Trophoblast cell (in vitro differentiated cells and primary cell): ENCODE measurements around the gene CLNK.

Source experiments
- DNase-seq, 2 donors: peaks; one replicate each; pipeline ENCODE4 v3.0.0-alpha.2; 2016
- H2AFZ ChIP-seq: 2 replicates; pipeline ENCODE4 v1.6.1; 2013; ENCODE audit warnings: low read length, moderate library complexity, mild to moderate bottlenecking; ENCODE audit not compliant: insufficient read depth, poor library complexity
- H2AK5ac ChIP-seq: 2 replicates; pipeline ENCODE4 v1.6.1; 2013; ENCODE audit warnings: mild to moderate bottlenecking, low read length
- H2BK120ac ChIP-seq: 2 replicates; pipeline ENCODE4 v1.6.1; 2013; ENCODE audit warnings: low read length, mild to moderate bottlenecking, moderate library complexity; ENCODE audit not compliant: insufficient read depth, poor library complexity
- H2BK12ac ChIP-seq: 2 replicates; pipeline ENCODE4 v1.6.1; 2013; ENCODE audit warnings: mild to moderate bottlenecking, low read length, moderate library complexity
- H2BK5ac ChIP-seq: 2 replicates; pipeline ENCODE4 v1.6.1; 2013; ENCODE audit warnings: low read length, low read depth, moderate library complexity, mild to moderate bottlenecking; ENCODE audit not compliant: poor library complexity
- H3K14ac ChIP-seq: 2 replicates; pipeline ENCODE4 v1.6.1; 2013; ENCODE audit warnings: mild to moderate bottlenecking, low read length
- H3K18ac ChIP-seq: 2 replicates; pipeline ENCODE4 v1.6.1; 2013; ENCODE audit warnings: mild to moderate bottlenecking, low read length
- H3K23ac ChIP-seq: 2 replicates; pipeline ENCODE4 v1.6.1; 2013; ENCODE audit warnings: low read length
- H3K27ac ChIP-seq: 2 replicates; pipeline ENCODE4 v1.5.1; 2013; ENCODE audit warnings: low read depth, mild to moderate bottlenecking, inconsistent platforms, low read length, moderate library complexity
- H3K27me3 ChIP-seq: 2 replicates; pipeline ENCODE4 v1.6.1; 2013; ENCODE audit warnings: inconsistent platforms, mild to moderate bottlenecking, low read length, moderate library complexity; ENCODE audit not compliant: insufficient read depth
- H3K36me3 ChIP-seq, 2 experiments: 1 replicate in 1 of 2; 2 replicates in 1 of 2; pipeline ENCODE4 v1.6.1; 2013; ENCODE audit warnings: low read length in 2 of 2, mild to moderate bottlenecking in 2 of 2, moderate library complexity in 1 of 2; ENCODE audit not compliant: insufficient read depth in 2 of 2, control insufficient read depth in 1 of 2
- H3K4ac ChIP-seq: 2 replicates; pipeline ENCODE4 v1.6.1; 2013; ENCODE audit warnings: low read depth, mild to moderate bottlenecking, low read length, moderate library complexity
- H3K4me1 ChIP-seq, 2 experiments: 1 replicate in 1 of 2; 2 replicates in 1 of 2; pipeline ENCODE4 v1.6.1; 2013; ENCODE audit warnings: low read length in 2 of 2, mild to moderate bottlenecking in 2 of 2, moderate library complexity in 1 of 2; ENCODE audit not compliant: insufficient read depth in 2 of 2, control insufficient read depth in 1 of 2
- H3K4me2 ChIP-seq: 2 replicates; pipeline ENCODE4 v1.6.1; 2013; ENCODE audit warnings: inconsistent platforms, mild to moderate bottlenecking, low read length, moderate library complexity
- H3K4me3 ChIP-seq: 2 replicates; pipeline ENCODE4 v1.5.1; 2013; ENCODE audit warnings: mild to moderate bottlenecking, low read depth, low read length, inconsistent platforms
- H3K79me1 ChIP-seq: one replicate; pipeline ENCODE4 v1.6.1; 2013; ENCODE audit warnings: low read length
- H3K79me2 ChIP-seq: 2 replicates; pipeline ENCODE4 v1.6.1; 2013; ENCODE audit warnings: low read length, mild to moderate bottlenecking; ENCODE audit not compliant: control insufficient read depth, insufficient read depth, poor library complexity
- H3K9ac ChIP-seq: 2 replicates; pipeline ENCODE4 v1.6.1; 2013; ENCODE audit warnings: mild to moderate bottlenecking, low read length
- H3K9me3 ChIP-seq: 2 replicates; pipeline ENCODE4 v1.6.1; 2013; ENCODE audit warnings: low read depth, mild to moderate bottlenecking, control low read depth, inconsistent platforms, low read length; ENCODE audit not compliant: insufficient read depth
- H4K12ac ChIP-seq: 2 replicates; pipeline ENCODE4 v1.6.1; 2013; ENCODE audit warnings: low read depth, mild to moderate bottlenecking, low read length, moderate library complexity
- H4K8ac ChIP-seq: 2 replicates; pipeline ENCODE4 v1.6.1; 2013; ENCODE audit warnings: low read depth, mild to moderate bottlenecking, low read length, moderate library complexity
- H4K91ac ChIP-seq: one replicate; pipeline ENCODE4 v1.6.1; 2013; ENCODE audit warnings: low read depth, mild to moderate bottlenecking, low read length, moderate library complexity
- WGBS: extraction: QIAGEN DNeasy Blood & Tissue Kit; methylation state at CpG from one replicate; pipeline ENCODE4 v1.1.7; 2013; ENCODE audit warnings: missing lambda C conversion rate; ENCODE audit not compliant: insufficient read length, insufficient coverage; ENCODE audit errors: extremely low coverage; 5-methylcytosine and 5-hydroxymethylcytosine counted together

CLNK gene

GRCh38 chr4:10442976-10443375, 241.6 kb downstream of the CLNK start:
- Histone ChIP-seq H2BK5ac (no peak overlapping the region), H4K8ac (no peak overlapping the region), H3K27ac (no peak overlapping the region), H3K4ac (no peak overlapping the region), H3K14ac (no peak overlapping the region), H3K18ac (no peak overlapping the region), H2BK12ac (no peak overlapping the region), H3K23ac (no peak overlapping the region), H2BK120ac (no peak overlapping the region), H2AFZ (no peak overlapping the region), H3K79me1 (no peaks in the 10 kb centered on the region), H3K4me2 (no peak overlapping the region), H3K9ac (no peak overlapping the region), H2AK5ac (no peak overlapping the region), H3K79me2 (no peaks in the 10 kb centered on the region), H3K4me1 (peaks cover 2 to 4% of the 10 kb centered on the region in 2 experiments), H4K91ac (no peak overlapping the region), H3K27me3 (no peaks in the 10 kb centered on the region), H3K4me3 (no peak overlapping the region), H3K9me3 (peaks cover 4% of the 10 kb centered on the region), H4K12ac (no peak overlapping the region), H3K36me3 (peaks cover 12 to 37% of the 10 kb centered on the region in 2 experiments)
- no peak for DNase-seq
- no CpG with 5 or more reads among the region's 5 CpGs for WGBS

DNA sequence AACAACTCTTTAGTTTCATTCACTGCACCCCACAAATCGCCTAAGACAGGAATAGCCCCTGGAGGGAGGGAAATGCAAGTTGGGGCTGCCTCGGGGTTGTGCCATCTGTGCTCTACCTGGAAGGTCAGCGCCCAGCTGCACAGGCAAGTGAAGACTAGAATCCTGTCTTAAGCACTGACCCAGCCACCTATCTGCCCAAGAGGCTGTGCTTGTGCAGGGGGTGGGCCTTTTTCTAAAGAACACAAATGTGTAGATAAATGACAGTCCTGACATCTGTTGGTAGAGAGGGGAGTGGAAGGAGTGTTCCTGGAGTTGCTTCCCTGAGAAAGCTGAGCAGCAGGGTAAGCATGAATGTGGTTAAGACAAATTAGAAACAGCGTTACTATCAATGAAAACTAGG, 243.1 kb downstream of the CLNK start:
- H2AK5ac ChIP-seq: no peak overlapping the region
- no peak overlapping the region for H4K91ac ChIP-seq
- no CpG with 5 or more reads among the region's 4 CpGs for WGBS
- no peak overlapping the region for H2AFZ ChIP-seq
- no peak overlapping the region for H2BK5ac ChIP-seq
- peaks cover 2% of the 10 kb centered on the region for H3K9me3 ChIP-seq
- H3K79me2 ChIP-seq: no peaks in the 10 kb centered on the region
- no peak overlapping the region for H3K4me2 ChIP-seq
- peaks cover 2 to 7% of the 10 kb centered on the region in 2 experiments for H3K4me1 ChIP-seq
- H3K79me1 ChIP-seq: peaks cover 2% of the 10 kb centered on the region
- no peak overlapping the region for H4K8ac ChIP-seq
- no peak for DNase-seq
- H2BK12ac ChIP-seq: no peak overlapping the region
- H3K23ac ChIP-seq: no peak overlapping the region
- no peak overlapping the region for H3K4me3 ChIP-seq
- no peak overlapping the region for H2BK120ac ChIP-seq
- no peak overlapping the region for H3K9ac ChIP-seq
- no peak overlapping the region for H3K18ac ChIP-seq
- no peak overlapping the region for H3K4ac ChIP-seq
- no peak overlapping the region for H3K14ac ChIP-seq
- H4K12ac ChIP-seq: no peak overlapping the region
- H3K27ac ChIP-seq: no peak overlapping the region
- peaks cover 7 to 29% of the 10 kb centered on the region in 2 experiments for H3K36me3 ChIP-seq
- no peaks in the 10 kb centered on the region for H3K27me3 ChIP-seq

DNA sequence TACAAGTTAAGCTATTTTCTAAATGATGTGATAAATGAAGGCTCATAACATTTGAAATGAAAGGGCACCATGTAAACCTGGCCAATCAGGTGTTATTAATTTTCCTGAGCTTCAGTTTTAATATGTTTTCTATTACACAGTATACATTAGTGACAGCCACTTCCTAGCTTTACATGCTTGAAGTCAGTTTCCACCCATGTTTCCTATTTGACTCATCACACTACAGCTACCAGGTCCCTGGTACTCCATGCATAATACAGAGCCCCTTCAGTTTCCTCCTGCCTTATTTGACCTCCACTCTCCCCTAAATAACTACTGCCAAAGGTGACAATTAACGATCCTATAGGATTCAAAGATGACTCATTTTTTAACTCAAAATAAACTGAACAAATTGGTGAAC, 245.6 kb downstream of the CLNK start:
- H3K9ac ChIP-seq: no peak overlapping the region
- no peak overlapping the region for H2BK5ac ChIP-seq
- H4K8ac ChIP-seq: no peak overlapping the region
- no peak for DNase-seq
- no peak overlapping the region for H2BK120ac ChIP-seq
- no peak overlapping the region for H3K4ac ChIP-seq
- no peak overlapping the region for H3K23ac ChIP-seq
- no peak overlapping the region for H2AK5ac ChIP-seq
- WGBS: no CpG with 5 or more reads among the region's 1 CpG
- no peak overlapping the region for H3K18ac ChIP-seq
- no peak overlapping the region for H3K4me2 ChIP-seq
- no peaks in the 10 kb centered on the region for H3K79me2 ChIP-seq
- H4K12ac ChIP-seq: no peak overlapping the region
- H3K79me1 ChIP-seq: peaks cover 2% of the 10 kb centered on the region
- H4K91ac ChIP-seq: no peak overlapping the region
- peaks cover 0 to 9% of the 10 kb centered on the region in 2 experiments for H3K36me3 ChIP-seq
- H3K14ac ChIP-seq: no peak overlapping the region
- H3K4me1 ChIP-seq: peaks cover 2 to 7% of the 10 kb centered on the region in 2 experiments
- H3K27me3 ChIP-seq: no peaks in the 10 kb centered on the region
- no peak overlapping the region for H2AFZ ChIP-seq
- H3K4me3 ChIP-seq: no peak overlapping the region
- no peak overlapping the region for H3K27ac ChIP-seq
- H2BK12ac ChIP-seq: no peak overlapping the region
- peaks cover 2% of the 10 kb centered on the region for H3K9me3 ChIP-seq

GRCh38 chr4:10437735-10438134, 246.8 kb downstream of the CLNK start:
- no peak overlapping the region for H2BK12ac ChIP-seq
- no peaks in the 10 kb centered on the region for H3K79me2 ChIP-seq
- no peak overlapping the region for H4K8ac ChIP-seq
- DNase-seq: peak in 1 of 2 donors; percentile 52
- no peaks in the 10 kb centered on the region for H3K27me3 ChIP-seq
- no CpG with 5 or more reads among the region's 1 CpG for WGBS
- no peak overlapping the region for H3K23ac ChIP-seq
- H3K14ac ChIP-seq: no peak overlapping the region
- H3K27ac ChIP-seq: no peak overlapping the region
- no peak overlapping the region for H2BK120ac ChIP-seq
- H4K12ac ChIP-seq: no peak overlapping the region
- H3K36me3 ChIP-seq: peaks cover 0 to 3% of the 10 kb centered on the region in 2 experiments
- no peak overlapping the region for H3K4ac ChIP-seq
- no peak overlapping the region for H3K4me2 ChIP-seq
- no peak overlapping the region for H2AFZ ChIP-seq
- peaks cover 2 to 7% of the 10 kb centered on the region in 2 experiments for H3K4me1 ChIP-seq
- H4K91ac ChIP-seq: no peak overlapping the region
- no peak overlapping the region for H3K4me3 ChIP-seq
- no peak overlapping the region for H2BK5ac ChIP-seq
- no peak overlapping the region for H2AK5ac ChIP-seq
- H3K9me3 ChIP-seq: no peaks in the 10 kb centered on the region
- H3K79me1 ChIP-seq: peaks cover 2% of the 10 kb centered on the region
- H3K9ac ChIP-seq: no peak overlapping the region
- no peak overlapping the region for H3K18ac ChIP-seq
